Glomerular visceral epithelial cell (primary cell): Measurements from ENCODE around the gene CMC4.

Experiments used
- DNase-seq: peaks from one replicate; pipeline ENCODE4 v3.0.0-alpha.2; 2016; ENCODE audit errors: extremely low spot score

CMC4 gene

DNA sequence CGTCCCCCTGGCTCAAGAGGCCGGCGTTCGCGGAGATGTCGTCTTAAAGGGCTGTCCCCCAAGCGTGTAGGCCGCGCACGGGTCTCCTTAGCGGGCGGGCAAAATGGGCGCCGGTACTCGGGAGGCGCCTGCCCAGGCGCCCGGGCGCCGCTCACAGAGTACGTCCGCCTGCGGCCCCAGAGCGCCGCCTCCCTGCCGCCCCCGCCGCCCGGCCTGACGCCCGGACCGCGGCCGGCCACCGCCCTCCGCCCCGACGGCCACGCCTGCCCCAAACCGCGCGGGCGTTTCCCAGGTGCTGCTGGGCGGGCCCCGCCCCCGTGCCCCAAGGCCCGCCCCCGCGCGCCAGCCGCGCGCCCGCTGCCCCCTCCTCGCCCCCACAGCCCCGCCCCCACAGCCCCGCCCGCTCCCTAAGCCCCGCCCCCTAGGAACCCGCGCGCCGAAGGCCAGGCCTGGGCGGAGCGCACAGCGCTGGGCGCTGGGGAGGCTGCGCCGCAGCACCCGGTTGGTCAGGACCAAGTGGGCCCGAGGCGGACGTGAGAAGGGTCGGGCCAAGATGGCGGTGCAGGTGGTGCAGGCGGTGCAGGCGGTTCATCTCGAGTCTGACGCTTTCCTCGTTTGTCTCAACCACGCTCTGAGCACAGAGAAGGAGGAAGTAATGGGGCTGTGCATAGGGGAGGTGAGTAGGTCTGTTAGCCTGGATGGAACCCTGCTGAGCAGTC lies at the start of gene CMC4, which contains the start of the genes BRCC3 and MTCP1:
Gene CMC4 (minus strand): TSS at position 162 of the 719 bp plus-strand sequence. CDS start 7,113 bp downstream, outside the sequence.
Gene BRCC3 (plus strand): TSS at position 534 of the 719 bp plus-strand sequence. CDS start 20 bp downstream, at position 554.
Gene MTCP1 (minus strand): TSS at position 162 of the 719 bp plus-strand sequence. CDS start 5,126 bp downstream, outside the sequence.
- peak; percentile 86 for DNase-seq

DNA sequence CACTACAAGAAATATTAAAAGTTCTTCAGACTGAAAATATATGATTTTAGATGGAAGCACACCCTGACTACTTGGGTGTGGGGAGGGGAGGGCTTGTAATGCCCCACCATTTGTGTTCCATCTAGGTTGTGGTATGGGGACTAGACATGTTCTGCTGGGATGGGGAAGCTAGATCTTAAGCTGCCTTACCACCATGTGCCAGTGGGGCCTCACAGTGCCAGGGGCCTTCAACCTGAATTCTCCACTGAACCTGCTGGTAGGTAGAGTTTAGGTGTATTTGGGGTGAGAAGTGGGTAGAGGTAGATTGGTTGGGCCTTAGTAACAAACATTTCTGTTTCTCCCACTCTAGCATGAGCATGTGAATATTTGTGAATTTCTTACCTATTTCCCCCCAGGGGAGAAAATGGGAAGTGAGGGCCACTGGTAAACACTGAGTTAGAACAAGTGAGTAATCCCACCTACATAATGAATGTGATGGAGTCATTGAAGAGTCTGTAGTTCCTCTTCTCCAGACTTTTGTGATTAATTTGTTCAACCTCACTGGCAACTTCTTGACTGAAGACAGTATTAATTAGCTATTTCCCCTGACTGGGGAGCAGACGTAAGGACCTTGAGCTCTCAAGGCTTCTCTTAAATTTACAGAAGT lies 44.4 kb upstream of the CMC4 start:
- DNase-seq: no peak

GRCh38 chrX:155113097-155113496 lies 42.2 kb upstream of the CMC4 start:
- DNase-seq: no peak

- DNase-seq: no peak
These were observed 41.2 kb upstream of the CMC4 start for GRCh38 chrX:155112171-155112570.

DNA sequence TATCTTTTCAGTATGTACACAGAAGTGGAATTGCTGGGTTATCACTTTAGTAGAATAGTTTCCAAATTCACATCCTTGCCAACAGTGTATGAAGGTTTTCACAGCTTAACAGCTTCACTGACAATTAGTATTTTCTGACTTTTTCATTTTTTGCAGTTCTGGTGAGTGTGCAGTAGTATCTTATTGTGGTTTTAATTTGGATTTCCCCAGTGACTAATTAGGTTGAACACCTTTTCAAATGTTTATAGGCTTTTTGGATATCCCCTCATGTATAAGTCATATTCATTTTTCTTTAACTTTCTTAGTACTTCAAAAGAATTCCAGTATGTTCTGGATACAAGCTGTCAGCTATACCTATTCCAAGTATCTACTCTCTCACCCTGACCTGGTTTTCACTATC lies 37.5 kb upstream of the CMC4 start:
- DNase-seq: no peak

DNA sequence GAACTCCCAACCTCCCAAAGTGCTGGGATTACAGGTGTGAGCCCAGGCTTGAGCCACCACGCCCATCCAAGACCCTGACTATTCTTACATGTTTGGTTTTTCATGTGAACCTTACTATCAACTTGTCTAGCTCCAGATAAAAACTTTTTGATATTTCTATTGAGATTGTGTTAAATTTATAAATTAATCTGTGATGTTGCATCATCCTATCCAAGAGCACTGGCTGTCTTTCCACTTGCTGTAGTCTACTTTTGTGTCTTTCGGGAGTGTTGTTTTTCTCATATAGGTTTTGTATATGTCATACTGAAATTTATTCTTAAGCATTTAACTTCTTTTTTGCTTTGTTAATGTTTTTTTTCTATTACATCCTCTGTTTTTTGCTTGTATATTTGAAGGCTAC lies 35.0 kb upstream of the CMC4 start:
- no peak for DNase-seq

DNA sequence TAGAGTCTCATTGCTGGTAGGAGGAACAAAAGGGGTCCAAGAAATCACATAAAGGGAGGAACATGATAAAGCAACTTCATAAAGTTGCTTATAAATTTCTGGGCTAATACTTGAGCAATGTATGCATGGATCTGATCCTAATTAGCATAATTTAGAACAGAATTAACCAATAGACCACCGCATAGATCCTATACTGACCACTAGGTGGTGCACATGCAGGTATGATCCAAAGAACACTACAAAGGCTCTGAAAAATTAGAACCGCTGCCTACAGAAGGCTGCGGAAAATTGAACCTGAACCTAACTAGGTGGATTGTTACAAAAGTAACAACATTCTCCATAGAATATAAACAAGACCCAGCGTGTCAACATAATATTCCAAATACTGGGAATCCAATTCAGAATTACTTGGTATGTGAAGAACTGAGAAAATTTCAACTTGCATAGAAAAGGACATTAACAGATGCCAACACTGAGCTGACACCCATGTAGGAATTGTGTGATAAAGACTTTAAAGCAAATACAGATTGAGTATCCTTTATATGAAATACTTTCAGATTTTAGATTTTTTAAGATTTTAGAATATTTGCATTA lies 23.6 kb upstream of the CMC4 start:
- DNase-seq: peak; percentile 2

DNA sequence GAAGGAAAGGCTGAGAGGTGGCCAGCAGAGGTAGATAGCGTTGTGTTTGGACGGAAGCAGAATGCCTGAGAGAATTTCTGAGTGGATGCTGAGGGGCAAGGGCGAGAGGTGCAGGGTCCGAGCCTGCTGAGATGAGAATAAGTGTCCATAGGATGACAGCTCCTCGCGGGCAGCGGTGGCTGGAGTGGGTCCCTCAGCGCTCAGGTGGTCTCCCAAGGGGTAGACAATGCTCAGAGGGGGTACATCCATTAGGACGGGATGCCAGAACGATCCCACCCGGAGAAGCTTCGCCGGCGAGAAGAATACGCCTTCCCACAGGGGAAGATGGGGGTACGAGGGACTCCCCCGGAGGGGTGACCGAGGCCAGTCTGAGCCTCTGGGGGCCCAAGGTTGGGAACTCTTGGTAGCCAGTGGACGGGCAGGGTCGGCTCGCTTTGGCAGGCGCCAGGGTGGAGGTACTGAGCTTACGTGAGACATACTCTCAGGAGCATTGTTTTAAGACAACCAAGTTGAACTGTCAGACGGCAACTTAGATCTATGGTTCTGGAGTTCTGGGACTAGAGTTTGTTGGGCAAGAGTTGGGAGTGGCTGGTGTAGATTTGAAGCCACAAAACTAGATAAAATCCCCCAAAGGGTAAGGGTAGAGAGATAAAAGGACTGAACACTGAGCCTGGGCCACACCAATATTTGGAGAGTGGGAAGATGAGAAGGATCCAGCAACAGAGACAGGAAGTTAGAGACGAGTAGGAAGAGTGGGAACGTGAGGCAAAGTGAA lies 16.2 kb upstream of the CMC4 start:
- no peak for DNase-seq

DNA sequence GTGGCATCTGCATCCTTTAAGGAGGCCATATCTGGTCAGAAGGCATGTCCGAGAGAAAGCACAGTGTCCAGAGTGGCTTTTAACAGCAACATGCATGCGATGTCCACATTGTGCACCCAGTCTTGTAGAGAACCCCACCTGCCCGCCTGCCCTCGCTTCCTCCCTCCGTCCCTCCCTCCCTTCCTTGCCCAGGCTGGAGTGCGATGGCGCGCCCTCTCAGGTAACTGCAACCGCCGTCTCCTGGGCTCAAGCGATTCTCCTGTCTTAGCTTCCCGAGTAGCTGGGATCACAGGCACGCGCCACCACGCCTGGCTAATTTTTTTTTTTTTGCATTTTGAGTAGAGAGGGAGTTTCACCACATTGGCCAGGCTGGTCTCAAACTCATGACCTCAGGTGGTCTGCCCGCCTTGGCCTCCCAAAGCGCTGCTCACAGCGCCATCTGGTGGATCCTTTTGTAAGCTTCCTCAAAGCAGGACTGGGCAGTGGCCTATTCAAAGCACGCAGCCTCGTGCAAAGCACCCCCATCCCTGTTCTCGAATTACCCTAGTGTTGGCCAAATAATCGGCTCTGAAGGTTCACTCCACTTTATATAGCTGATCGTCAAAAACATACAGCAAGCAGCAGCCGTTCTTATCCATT lies 15.4 kb upstream of the CMC4 start:
- peak; percentile 16 for DNase-seq

GRCh38 chrX:155071694-155072280 lies 851 bp upstream of the CMC4 start:
- DNase-seq: peak; percentile 11

- DNase-seq: no peak
These were observed 317 bp downstream of the CMC4 start for GRCh38 chrX:155070663-155070974.

DNA sequence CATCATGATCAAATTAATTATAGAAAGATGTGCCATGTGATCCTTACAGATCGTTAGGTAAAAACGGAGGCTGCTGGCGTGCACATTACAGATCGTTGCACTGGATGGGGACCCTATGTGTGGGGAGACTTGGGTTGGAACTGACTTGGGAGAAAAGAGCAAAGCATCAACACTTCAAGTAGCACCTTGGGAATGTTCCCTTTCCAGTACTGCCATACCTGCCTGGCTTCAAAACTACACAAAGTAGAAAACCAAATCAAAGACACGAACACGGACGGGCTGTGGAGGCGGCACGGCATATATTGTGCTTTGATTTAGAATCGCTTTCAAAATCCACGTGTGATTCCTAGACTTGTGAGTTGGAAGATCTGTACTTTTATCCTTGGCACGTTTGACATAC lies 898 bp downstream of the CMC4 start:
- no peak for DNase-seq

- no peak for DNase-seq
These were observed 1.5 kb downstream of the CMC4 start for GRCh38 chrX:155069414-155069813.

GRCh38 chrX:155068165-155068564 lies 2.8 kb downstream of the CMC4 start:
- DNase-seq: peak; percentile 54

DNA sequence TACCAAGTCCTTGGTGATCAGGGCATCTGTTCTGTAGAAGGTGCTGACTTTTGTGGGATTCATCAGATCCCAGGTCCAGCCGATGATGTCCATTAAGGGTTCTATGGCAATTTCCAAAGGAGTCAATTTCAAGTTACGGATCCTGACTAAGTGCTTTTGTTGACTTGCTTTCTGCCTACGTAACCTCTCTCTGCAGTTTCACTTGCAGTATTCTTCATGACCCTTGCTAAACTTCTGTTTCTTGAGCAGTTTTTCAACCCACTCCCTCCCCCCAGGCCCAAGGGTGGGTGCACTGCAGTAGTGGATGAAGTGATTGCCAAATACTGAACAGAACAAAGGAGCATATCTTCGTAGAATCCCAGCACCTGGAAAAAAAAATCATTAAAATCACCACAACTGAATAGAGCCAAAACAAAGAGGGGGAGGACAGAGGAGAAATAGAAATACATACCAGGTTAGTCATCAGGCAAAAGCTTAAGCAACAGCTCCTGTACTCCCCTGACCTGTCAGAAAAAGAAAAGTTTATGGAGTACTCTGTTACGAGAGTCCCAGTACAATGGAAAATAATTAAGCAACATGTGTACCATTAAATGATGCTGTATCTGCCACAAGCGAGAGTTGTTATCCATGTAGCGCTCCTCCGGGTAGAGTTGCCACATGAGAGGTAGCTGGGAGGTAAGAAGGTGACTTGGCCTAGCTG lies 5.8 kb downstream of the CMC4 start:
- DNase-seq: peak; percentile 27

- no peak for DNase-seq
These were observed 9.2 kb downstream of the CMC4 start for GRCh38 chrX:155061760-155062159.

GRCh38 chrX:155056877-155057792 lies 13.8 kb downstream of the CMC4 start:
- peak; percentile 66 for DNase-seq

DNA sequence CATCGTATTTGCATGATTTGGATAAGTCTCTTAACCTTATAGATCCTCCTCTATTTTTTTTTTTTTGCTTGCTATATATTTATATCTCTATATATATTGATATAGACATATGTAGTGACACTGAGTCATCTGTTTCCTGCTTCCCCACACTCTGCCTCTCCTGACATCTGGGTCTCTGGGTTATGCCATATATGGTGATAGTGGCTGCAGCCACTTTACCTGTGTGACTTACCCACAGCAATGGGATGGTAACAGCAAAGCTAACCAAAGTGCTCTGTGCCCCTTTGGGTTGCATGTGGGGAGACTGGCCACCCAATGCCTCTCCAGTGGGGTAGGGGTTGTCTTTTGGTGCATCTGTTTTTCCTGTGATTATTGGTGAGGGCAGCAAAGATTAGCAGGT lies 14.5 kb downstream of the CMC4 start:
- no peak for DNase-seq

DNA sequence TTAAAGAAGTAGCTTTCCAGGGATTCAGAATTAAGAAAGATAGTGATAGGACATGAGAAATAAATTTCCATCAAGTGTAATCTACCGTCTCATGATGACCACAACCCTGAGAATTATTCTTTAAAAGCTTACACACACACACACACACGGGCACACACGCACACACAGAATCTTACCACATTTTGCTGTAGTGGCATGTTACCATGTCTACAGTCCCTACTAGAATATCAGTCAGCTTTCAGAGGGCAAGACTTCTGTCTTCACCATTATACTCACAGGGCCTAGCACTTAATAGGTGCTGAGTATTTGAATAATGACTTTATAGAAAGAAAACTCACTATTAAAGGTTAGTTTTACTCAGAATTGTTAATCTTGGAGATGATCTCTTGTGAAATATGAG lies 15.4 kb downstream of the CMC4 start:
- no peak for DNase-seq

- no peak for DNase-seq
These were observed 16.7 kb downstream of the CMC4 start for GRCh38 chrX:155054255-155054654.
